ENCODE data around the gene KAZN.

Gene KAZN

GRCh38 chr1:14872762-14873161 lies 274.3 kb downstream of the KAZN start:
- Mint-ChIP-seq H3K36me3 (no peaks in the 10 kb centered on the region), H3K4me1 (no peaks in the 10 kb centered on the region), H3K27ac (no peak overlapping the region), H3K9me3 (no peaks in the 10 kb centered on the region), H3K27me3 (peaks cover 5% of the 10 kb centered on the region), H3K4me3 (no peak overlapping the region)
- DNase-seq (ENCODE audit: low spot score in 2 of 2) (no peak), ATAC-seq (ENCODE audit: low read depth) (no peak)

GRCh38 chr1:14873677-14874076 lies 275.2 kb downstream of the KAZN start:
- Mint-ChIP-seq H3K4me3 (no peak overlapping the region), H3K27ac (no peak overlapping the region), H3K9me3 (no peaks in the 10 kb centered on the region), H3K4me1 (no peaks in the 10 kb centered on the region), H3K36me3 (no peaks in the 10 kb centered on the region), H3K27me3 (peaks cover 5% of the 10 kb centered on the region)
- ATAC-seq (ENCODE audit: low read depth) (no peak), DNase-seq (ENCODE audit: low spot score in 2 of 2) (no peak)

- no peak for ATAC-seq (ENCODE audit: low read depth)
- Mint-ChIP-seq H3K4me3 (no peak overlapping the region), H3K27ac (no peak overlapping the region), H3K9me3 (no peaks in the 10 kb centered on the region), H3K36me3 (no peaks in the 10 kb centered on the region), H3K27me3 (peaks cover 4% of the 10 kb centered on the region), H3K4me1 (no peaks in the 10 kb centered on the region)
- DNase-seq (ENCODE audit: low spot score in 2 of 2): no peak
Observed at GRCh38 chr1:14875524-14876509, 277.3 kb downstream of the KAZN start.

- no peak overlapping the region for H3K27ac Mint-ChIP-seq
- H3K4me1 Mint-ChIP-seq: peaks cover 2% of the 10 kb centered on the region
- no peaks in the 10 kb centered on the region for H3K27me3 Mint-ChIP-seq
- H3K4me3 Mint-ChIP-seq: no peak overlapping the region
- no peaks in the 10 kb centered on the region for H3K9me3 Mint-ChIP-seq
- no peaks in the 10 kb centered on the region for H3K36me3 Mint-ChIP-seq
- DNase-seq (ENCODE audit: low spot score in 2 of 2) (no peak), ATAC-seq (ENCODE audit: low read depth) (no peak)
Observed at GRCh38 chr1:14876747-14877146, 278.3 kb downstream of the KAZN start.

- H3K36me3 Mint-ChIP-seq: no peaks in the 10 kb centered on the region
- H3K4me1 Mint-ChIP-seq: peaks cover 7% of the 10 kb centered on the region
- H3K9me3 Mint-ChIP-seq: no peaks in the 10 kb centered on the region
- no peak overlapping the region for H3K4me3 Mint-ChIP-seq
- H3K27ac Mint-ChIP-seq: no peak overlapping the region
- ATAC-seq (ENCODE audit: low read depth) (no peak), DNase-seq (ENCODE audit: low spot score in 2 of 2) (no peak)
- no peaks in the 10 kb centered on the region for H3K27me3 Mint-ChIP-seq
Observed at GRCh38 chr1:14877224-14877623, 278.7 kb downstream of the KAZN start.

GRCh38 chr1:14878124-14878523 lies 279.6 kb downstream of the KAZN start:
- H3K4me3 Mint-ChIP-seq: no peak overlapping the region
- no peak overlapping the region for H3K27ac Mint-ChIP-seq
- DNase-seq (ENCODE audit: low spot score in 2 of 2): no peak
- no peaks in the 10 kb centered on the region for H3K9me3 Mint-ChIP-seq
- H3K36me3 Mint-ChIP-seq: no peaks in the 10 kb centered on the region
- peaks cover 12% of the 10 kb centered on the region for H3K4me1 Mint-ChIP-seq
- no peaks in the 10 kb centered on the region for H3K27me3 Mint-ChIP-seq
- ATAC-seq (ENCODE audit: low read depth): no peak

- ATAC-seq (ENCODE audit: low read depth): no peak
- H3K36me3 Mint-ChIP-seq: no peaks in the 10 kb centered on the region
Observed at GRCh38 chr1:14878951-14879350, 280.5 kb downstream of the KAZN start.

GRCh38 chr1:14880456-14881316 lies 282.2 kb downstream of the KAZN start:
- Mint-ChIP-seq H3K4me3 (no peak overlapping the region), H3K27ac (no peak overlapping the region), H3K9me3 (no peaks in the 10 kb centered on the region), H3K27me3 (no peaks in the 10 kb centered on the region), H3K36me3 (no peaks in the 10 kb centered on the region), H3K4me1 (peaks cover 12% of the 10 kb centered on the region)
- no peak for DNase-seq (ENCODE audit: low spot score in 2 of 2)
- ATAC-seq (ENCODE audit: low read depth): no peak

More at GRCh38 chr1:14878951-14879350, 280.5 kb downstream of the KAZN start:
- DNase-seq (ENCODE audit: low spot score in 2 of 2): no peak
- Mint-ChIP-seq H3K9me3 (no peaks in the 10 kb centered on the region), H3K27me3 (no peaks in the 10 kb centered on the region), H3K27ac (no peak overlapping the region), H3K4me3 (no peak overlapping the region), H3K4me1 (peaks cover 12% of the 10 kb centered on the region)

GRCh38 chr1:14881775-14882672 lies 283.5 kb downstream of the KAZN start:
- peak; percentile 9 to 13 for DNase-seq (ENCODE audit: low spot score in 2 of 2)
- peak overlapping the region; percentile 39 for H3K4me3 Mint-ChIP-seq
- H3K9me3 Mint-ChIP-seq: no peaks in the 10 kb centered on the region
- peak; percentile 98 for ATAC-seq (ENCODE audit: low read depth)
- peak overlapping the region; percentile 18 for H3K27ac Mint-ChIP-seq
- H3K27me3 Mint-ChIP-seq: no peaks in the 10 kb centered on the region
- H3K4me1 Mint-ChIP-seq: peaks cover 12% of the 10 kb centered on the region
- H3K36me3 Mint-ChIP-seq: no peaks in the 10 kb centered on the region

- Mint-ChIP-seq H3K4me1 (peaks cover 12% of the 10 kb centered on the region), H3K9me3 (no peaks in the 10 kb centered on the region), H3K27ac (no peak overlapping the region), H3K36me3 (no peaks in the 10 kb centered on the region), H3K4me3 (no peak overlapping the region), H3K27me3 (peaks cover 3% of the 10 kb centered on the region)
- DNase-seq (ENCODE audit: low spot score in 2 of 2) (no peak), ATAC-seq (ENCODE audit: low read depth) (no peak)
Observed at GRCh38 chr1:14884614-14885175, 286.2 kb downstream of the KAZN start.

- ATAC-seq (ENCODE audit: low read depth) (no peak), DNase-seq (ENCODE audit: low spot score in 2 of 2) (no peak)
- no peak overlapping the region for H3K27ac Mint-ChIP-seq
- H3K4me3 Mint-ChIP-seq: no peak overlapping the region
- H3K36me3 Mint-ChIP-seq: no peaks in the 10 kb centered on the region
- H3K4me1 Mint-ChIP-seq: peaks cover 6% of the 10 kb centered on the region
- no peaks in the 10 kb centered on the region for H3K9me3 Mint-ChIP-seq
- peaks cover 3% of the 10 kb centered on the region for H3K27me3 Mint-ChIP-seq
Observed at GRCh38 chr1:14887044-14887566, 288.6 kb downstream of the KAZN start.

GRCh38 chr1:14887764-14888350 lies 289.4 kb downstream of the KAZN start:
- H3K27ac Mint-ChIP-seq: no peak overlapping the region
- no peak overlapping the region for H3K4me3 Mint-ChIP-seq
- peaks cover 6% of the 10 kb centered on the region for H3K27me3 Mint-ChIP-seq
- ATAC-seq (ENCODE audit: low read depth) (no peak), DNase-seq (ENCODE audit: low spot score in 2 of 2) (no peak)
- H3K36me3 Mint-ChIP-seq: no peaks in the 10 kb centered on the region
- no peaks in the 10 kb centered on the region for H3K9me3 Mint-ChIP-seq
- H3K4me1 Mint-ChIP-seq: no peaks in the 10 kb centered on the region

- H3K4me1 Mint-ChIP-seq: no peaks in the 10 kb centered on the region
- ATAC-seq (ENCODE audit: low read depth): no peak
- H3K4me3 Mint-ChIP-seq: no peak overlapping the region
- H3K36me3 Mint-ChIP-seq: no peaks in the 10 kb centered on the region
- no peaks in the 10 kb centered on the region for H3K9me3 Mint-ChIP-seq
- no peak overlapping the region for H3K27ac Mint-ChIP-seq
- DNase-seq (ENCODE audit: low spot score in 2 of 2): no peak
- peaks cover 6% of the 10 kb centered on the region for H3K27me3 Mint-ChIP-seq
Observed at GRCh38 chr1:14888374-14888773, 289.9 kb downstream of the KAZN start.

All from memory B cell (primary cell).